DMS153 treated with DMSO at 0.1 percent for 48 hours (cell line): Measurements from ENCODE around the gene PRPF18.

Experiments
- DNase-seq: peaks from one replicate; lab custom pipeline; 2025; ENCODE audit not compliant: unreplicated experiment; lab: John Stamatoyannopoulos, UW

PRPF18 gene

GRCh38 chr10:13604357-13605040, 17.7 kb downstream of the PRPF18 start:
- no peak for DNase-seq

GRCh38 chr10:13608246-13608853, 21.6 kb downstream of the PRPF18 start:
- DNase-seq: no peak

GRCh38 chr10:13612654-13613373, 26.0 kb downstream of the PRPF18 start:
- no peak for DNase-seq

GRCh38 chr10:13613519-13613918, 26.8 kb downstream of the PRPF18 start:
- DNase-seq: no peak

GRCh38 chr10:13614530-13615332, 28.0 kb downstream of the PRPF18 start:
- no peak for DNase-seq

GRCh38 chr10:13615650-13616300, 29.0 kb downstream of the PRPF18 start:
- no peak for DNase-seq

- DNase-seq: no peak
Observed at GRCh38 chr10:13617116-13617515, 30.4 kb downstream of the PRPF18 start.

GRCh38 chr10:13621931-13622330, 35.2 kb downstream of the PRPF18 start:
- no peak for DNase-seq

GRCh38 chr10:13624630-13625029, 37.9 kb downstream of the PRPF18 start:
- DNase-seq: no peak

GRCh38 chr10:13627459-13628310, 40.9 kb downstream of the PRPF18 start:
- no peak for DNase-seq

GRCh38 chr10:13628661-13629060, 41.9 kb downstream of the PRPF18 start:
- DNase-seq: no peak

- DNase-seq: no peak
Observed at GRCh38 chr10:13629116-13629515, 42.4 kb downstream of the PRPF18 start.

GRCh38 chr10:13630231-13630630, 43.5 kb downstream of the PRPF18 start:
- DNase-seq: no peak

GRCh38 chr10:13631594-13631993, 44.8 kb downstream of the PRPF18 start:
- DNase-seq: no peak

GRCh38 chr10:13632440-13632839, 45.7 kb downstream of the PRPF18 start:
- no peak for DNase-seq

- no peak for DNase-seq
Observed at GRCh38 chr10:13632884-13633440, 46.2 kb downstream of the PRPF18 start.

GRCh38 chr10:13633689-13634088, 46.9 kb downstream of the PRPF18 start:
- no peak for DNase-seq

- DNase-seq: no peak
Observed at GRCh38 chr10:13634207-13634606, 47.4 kb downstream of the PRPF18 start.

- no peak for DNase-seq
Observed at GRCh38 chr10:13636776-13637175, 50.0 kb downstream of the PRPF18 start.
